Measurements from ENCODE around the gene CEP164.
"Not testable (repeated sequence)": the region's sequence is repeated elsewhere in the genome, so short reads cannot be mapped to it uniquely, and the experiment has no call there.

The CEP164 gene

GRCh38 chr11:117369534-117369933, 41.9 kb downstream of the CEP164 start:
- no peak for DNase-seq

GRCh38 chr11:117371453-117371852, 43.8 kb downstream of the CEP164 start:
- no peak for DNase-seq

- DNase-seq, result no peak
Observed at GRCh38 chr11:117374316-117375055, 46.8 kb downstream of the CEP164 start.

- no peak for DNase-seq
Observed at GRCh38 chr11:117375960-117376359, 48.3 kb downstream of the CEP164 start.

- no peak for DNase-seq
Observed at GRCh38 chr11:117376517-117376916, 48.9 kb downstream of the CEP164 start.

- no peak for DNase-seq
Observed at GRCh38 chr11:117378976-117379865, 51.6 kb downstream of the CEP164 start.

- DNase-seq, result no peak
Observed at GRCh38 chr11:117380676-117381075, 53.0 kb downstream of the CEP164 start.

- DNase-seq, result no peak
Observed at GRCh38 chr11:117381481-117382387, 54.1 kb downstream of the CEP164 start.

- DNase-seq, result no peak
Observed at GRCh38 chr11:117382746-117383145, 55.1 kb downstream of the CEP164 start.

- no peak for DNase-seq
Observed at GRCh38 chr11:117384045-117384444, 56.4 kb downstream of the CEP164 start.

- DNase-seq, result no peak
Observed at GRCh38 chr11:117385471-117385870, 57.8 kb downstream of the CEP164 start.

- DNase-seq, result no peak
Observed at GRCh38 chr11:117385906-117386305, 58.3 kb downstream of the CEP164 start.

- DNase-seq, result no peak
Observed at GRCh38 chr11:117387992-117388755, 60.5 kb downstream of the CEP164 start.

- no peak for DNase-seq
Observed at GRCh38 chr11:117390743-117391142, 63.1 kb downstream of the CEP164 start.

- no peak for DNase-seq
Observed at GRCh38 chr11:117391181-117391580, 63.5 kb downstream of the CEP164 start.

- no peak for DNase-seq
Observed at GRCh38 chr11:117392001-117392690, 64.5 kb downstream of the CEP164 start.

GRCh38 chr11:117392979-117393378, 65.3 kb downstream of the CEP164 start:
- no peak for DNase-seq

- DNase-seq, result no peak
Observed at GRCh38 chr11:117394221-117394925, 66.7 kb downstream of the CEP164 start.

GRCh38 chr11:117395476-117395875, 67.8 kb downstream of the CEP164 start:
- DNase-seq, result no peak

- DNase-seq, result no peak
Observed at GRCh38 chr11:117396970-117397369, 69.3 kb downstream of the CEP164 start.

GRCh38 chr11:117398618-117399017, 71.0 kb downstream of the CEP164 start:
- not testable (repeated sequence) for DNase-seq
